Endothelial cell of umbilical vein (primary cell): Measurements from ENCODE around the gene SPACA7.

Experiments used
- CTCF ChIP-seq, 2 donors: IDR thresholded peaks; 1 replicate in 1 of 2; 2 replicates in 1 of 2; pipeline ENCODE4 v1.5.1; 2011; ENCODE audit warnings: low read length in 2 of 2, mild to moderate bottlenecking in 2 of 2, moderate library complexity in 2 of 2, control low read depth in 1 of 2, inconsistent platforms in 1 of 2, low read depth in 1 of 2; ENCODE audit not compliant: insufficient read depth in 1 of 2; ENCODE audit errors: extremely low read depth in 1 of 2
- EZH2 ChIP-seq: IDR thresholded peaks from 2 replicates; pipeline ENCODE4 v1.6.1; 2012; ENCODE audit warnings: borderline replicate concordance, low read depth, mild to moderate bottlenecking, moderate library complexity, low read length, inconsistent platforms; ENCODE audit not compliant: severe bottlenecking
- FOS ChIP-seq: IDR thresholded peaks from 2 replicates; pipeline ENCODE4 v1.6.1; 2011; ENCODE audit warnings: mild to moderate bottlenecking, low read length, moderate library complexity, borderline replicate concordance; ENCODE audit not compliant: insufficient read depth
- MYC ChIP-seq: IDR thresholded peaks from one replicate; pipeline ENCODE4 v1.6.1; 2011; ENCODE audit warnings: mild to moderate bottlenecking, low read depth, low read length
- POLR2A ChIP-seq: IDR thresholded peaks from 2 replicates; pipeline ENCODE4 v1.6.1; 2012; ENCODE audit warnings: low read depth, mild to moderate bottlenecking, control low read depth, low read length
- POLR2AphosphoS5 ChIP-seq: IDR thresholded peaks from 2 replicates; pipeline ENCODE4 v1.6.1; 2012; ENCODE audit warnings: low read depth, mild to moderate bottlenecking, control low read depth, low read length, moderate library complexity; ENCODE audit not compliant: insufficient read depth
- TF ChIP-seq, protein P1 (sequence below): IDR thresholded peaks from 2 replicates; pipeline ENCODE4 v1.6.1; 2011; ENCODE audit not compliant: insufficient read depth, insufficient read length

- no peak for TF ChIP-seq EZH2
- TF ChIP-seq CTCF (IDR thresholded peaks at IDR 0.05; ENCODE audit: extremely low read depth in 1 of 2, insufficient read depth in 1 of 2, low read depth in 1 of 2, low read length in 2 of 2), result no peak
- TF ChIP-seq POLR2AphosphoS5, result no peak
- TF ChIP-seq FOS, result no peak
- TF ChIP-seq POLR2A, result no peak
- TF ChIP-seq, protein P1, sequence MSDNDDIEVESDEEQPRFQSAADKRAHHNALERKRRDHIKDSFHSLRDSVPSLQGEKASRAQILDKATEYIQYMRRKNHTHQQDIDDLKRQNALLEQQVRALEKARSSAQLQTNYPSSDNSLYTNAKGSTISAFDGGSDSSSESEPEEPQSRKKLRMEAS, result no peak
- no peak for TF ChIP-seq MYC
These were observed 43.4 kb upstream of the SPACA7 start for GRCh38 chr13:112332727-112333126.
